Measurements from ENCODE around the gene TOR1B. TPM values are rescaled to one million over a fixed set of nuclear protein-coding genes. Genes with fewer than 3 reads are reported as not detected.

Gene TOR1B
- polyA plus RNA-seq, 1 of the 3 experiments (the other 2 are of a cell fraction), result 37.4 TPM

DNA sequence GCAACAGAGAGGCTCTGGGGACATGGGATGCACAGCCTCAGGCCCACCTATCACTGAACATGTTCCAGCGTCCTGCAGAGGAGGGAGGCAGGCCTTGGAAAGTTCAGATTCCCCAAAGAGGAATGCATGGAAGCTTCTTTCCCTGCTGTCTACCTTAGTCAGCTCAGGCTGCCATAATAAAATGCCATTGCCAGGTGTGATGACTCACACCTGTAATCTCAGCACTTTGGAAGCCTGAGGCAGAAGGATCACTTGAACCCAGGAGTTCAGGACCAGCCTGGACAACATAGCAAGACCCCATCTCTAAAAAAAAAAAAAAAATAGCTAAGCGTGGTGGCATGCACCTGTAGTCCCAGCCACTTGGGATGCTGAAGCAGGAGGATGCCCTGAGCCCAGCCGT, 24.5 kb upstream of the TOR1B start:
- ChIA-PET CTCF (interaction anchor here (2.8 to 19.6 kb wide), 2 partner anchors 11 to 38 kb away, joined by 13 to 356 read pairs; no protein-coding TSS in a partner anchor), POLR2A (no interaction called here)
- H3K9me2 ChIP-seq, result no peaks in the 10 kb centered on the region
- no peaks in the 10 kb centered on the region for H3K79me2 ChIP-seq (ENCODE audit: insufficient read depth)
- H2AFZ ChIP-seq (ENCODE audit: low read depth), result no peak overlapping the region
- DNase-seq, result no peak
- H3K9ac ChIP-seq, result no peak overlapping the region
- H3F3A ChIP-seq (replicated peaks; ENCODE audit: insufficient read depth), result no peaks in the 10 kb centered on the region
- H3K4me1 ChIP-seq (ENCODE audit: control insufficient read depth in 1 of 2, insufficient read depth in 2 of 2, low read depth in 1 of 2, low read length in 1 of 2), result peaks cover 4 to 6% of the 10 kb centered on the region in 2 experiments; a peak in 1 of 4 replicates
- H3K4me3 ChIP-seq (ENCODE audit: low read depth in 2 of 2, low read length in 1 of 2), result no peak overlapping the region
- H4K20me1 ChIP-seq (ENCODE audit: insufficient read depth), result no peaks in the 10 kb centered on the region
- no peak overlapping the region for H3K27ac ChIP-seq (ENCODE audit: low read depth in 2 of 2, low read length in 1 of 2)
- 78% methylated on average over 3 of the region's 3 CpGs for WGBS (ENCODE audit: low lambda C conversion rate)
- H3K9me3 ChIP-seq, result no peaks in the 10 kb centered on the region
- H3K4me2 ChIP-seq, result no peak overlapping the region
- TF ChIP-seq RAD21 (IDR thresholded peaks at IDR 0.05; ENCODE audit: low read length) (no peak), SMC3 (IDR thresholded peaks at IDR 0.05; ENCODE audit: low read depth, low read length) (no peak), GATA2 (CRISPR knock-in tag; IDR thresholded peaks at IDR 0.05) (no peak), GABPA (IDR thresholded peaks at IDR 0.05; ENCODE audit: low read depth) (no peak), FOSL2 (IDR thresholded peaks at IDR 0.05; ENCODE audit: borderline replicate concordance, low read depth) (no peak), TCF12 (IDR thresholded peaks at IDR 0.05) (no peak), NFIC (IDR thresholded peaks at IDR 0.05; ENCODE audit: borderline replicate concordance) (no peak)
- TF ChIP-seq, protein P1, sequence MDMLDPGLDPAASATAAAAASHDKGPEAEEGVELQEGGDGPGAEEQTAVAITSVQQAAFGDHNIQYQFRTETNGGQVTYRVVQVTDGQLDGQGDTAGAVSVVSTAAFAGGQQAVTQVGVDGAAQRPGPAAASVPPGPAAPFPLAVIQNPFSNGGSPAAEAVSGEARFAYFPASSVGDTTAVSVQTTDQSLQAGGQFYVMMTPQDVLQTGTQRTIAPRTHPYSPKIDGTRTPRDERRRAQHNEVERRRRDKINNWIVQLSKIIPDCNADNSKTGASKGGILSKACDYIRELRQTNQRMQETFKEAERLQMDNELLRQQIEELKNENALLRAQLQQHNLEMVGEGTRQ (IDR thresholded peaks at IDR 0.05; ENCODE audit: borderline replicate concordance, low read depth, low read length), result no peak
- no peaks in the 10 kb centered on the region for H3K27me3 ChIP-seq (ENCODE audit: insufficient read depth)
- no peaks in the 10 kb centered on the region for H3K36me3 ChIP-seq (replicated peaks in 1 of 2; ENCODE audit: control insufficient read depth in 1 of 2, insufficient read depth in 2 of 2, low read length in 1 of 2)

DNA sequence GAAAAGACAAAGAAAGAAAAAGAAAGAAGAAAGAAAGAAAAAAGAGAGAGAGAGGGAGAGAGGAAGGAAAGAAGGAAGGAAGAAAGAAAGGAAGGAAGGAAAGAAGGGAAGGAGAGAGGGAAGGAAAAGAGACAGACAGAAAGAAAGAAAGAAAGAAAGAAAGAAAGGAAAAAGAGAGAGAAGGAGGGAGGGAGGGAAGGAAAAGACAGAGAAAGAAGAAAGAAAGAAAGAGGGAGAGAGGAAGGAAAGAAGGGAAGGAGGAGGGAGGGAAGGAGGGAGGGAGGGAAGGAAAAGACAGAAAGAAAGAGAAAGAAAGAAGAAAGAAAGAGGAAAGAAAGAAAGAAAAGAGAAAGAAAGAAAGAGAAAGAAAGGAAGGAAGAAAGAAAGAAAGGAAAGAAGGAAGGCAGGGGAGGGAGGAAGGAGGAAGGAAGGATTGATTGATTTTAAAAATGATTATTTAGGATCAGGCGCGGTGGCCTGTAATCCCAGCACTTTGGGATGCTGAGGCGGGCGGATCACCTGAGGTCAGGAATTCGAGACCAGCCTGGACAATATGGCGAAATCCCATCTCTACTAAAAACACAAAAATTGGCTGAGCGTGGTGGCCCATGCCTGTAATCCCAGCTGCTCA, 23.3 kb upstream of the TOR1B start:
- H3K79me2 ChIP-seq (ENCODE audit: insufficient read depth), result no peaks in the 10 kb centered on the region
- CTCF ChIA-PET, result interaction anchor here (8.7 to 19.6 kb wide), 3 partner anchors 40 to 137 kb away, joined by 81 to 356 read pairs (median 88); partner anchors contain the start of gene ASB6
- H3K27me3 ChIP-seq (ENCODE audit: insufficient read depth), result no peaks in the 10 kb centered on the region
- no peak overlapping the region for H3K9ac ChIP-seq
- H3K9me2 ChIP-seq, result no peaks in the 10 kb centered on the region
- no peak overlapping the region for H2AFZ ChIP-seq (ENCODE audit: low read depth)
- TF ChIP-seq RFX5 (IDR thresholded peaks at IDR 0.05; ENCODE audit: low read length) (no peak), MEF2A (IDR thresholded peaks at IDR 0.05; ENCODE audit: borderline replicate concordance, low read depth) (no peak)
- TF ChIP-seq, protein P2, sequence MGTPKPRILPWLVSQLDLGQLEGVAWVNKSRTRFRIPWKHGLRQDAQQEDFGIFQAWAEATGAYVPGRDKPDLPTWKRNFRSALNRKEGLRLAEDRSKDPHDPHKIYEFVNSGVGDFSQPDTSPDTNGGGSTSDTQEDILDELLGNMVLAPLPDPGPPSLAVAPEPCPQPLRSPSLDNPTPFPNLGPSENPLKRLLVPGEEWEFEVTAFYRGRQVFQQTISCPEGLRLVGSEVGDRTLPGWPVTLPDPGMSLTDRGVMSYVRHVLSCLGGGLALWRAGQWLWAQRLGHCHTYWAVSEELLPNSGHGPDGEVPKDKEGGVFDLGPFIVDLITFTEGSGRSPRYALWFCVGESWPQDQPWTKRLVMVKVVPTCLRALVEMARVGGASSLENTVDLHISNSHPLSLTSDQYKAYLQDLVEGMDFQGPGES (IDR thresholded peaks at IDR 0.05; ENCODE audit: low read depth, low read length), result no peak
- POLR2A ChIA-PET, result no interaction called here
- DNase-seq, result no peak
- no peaks in the 10 kb centered on the region for H3K36me3 ChIP-seq (replicated peaks in 1 of 2; ENCODE audit: control insufficient read depth in 1 of 2, insufficient read depth in 2 of 2, low read length in 1 of 2)
- H3K4me3 ChIP-seq (ENCODE audit: low read depth in 2 of 2, low read length in 1 of 2), result no peak overlapping the region
- WGBS (ENCODE audit: low lambda C conversion rate), result 93% methylated on average over 7 of the region's 7 CpGs
- H4K20me1 ChIP-seq (ENCODE audit: insufficient read depth), result no peaks in the 10 kb centered on the region
- no peak overlapping the region for H3K27ac ChIP-seq (ENCODE audit: low read depth in 2 of 2, low read length in 1 of 2)
- no peak overlapping the region for H3K4me2 ChIP-seq
- peaks cover 4 to 6% of the 10 kb centered on the region in 2 experiments; a peak in 1 of 4 replicates for H3K4me1 ChIP-seq (ENCODE audit: control insufficient read depth in 1 of 2, insufficient read depth in 2 of 2, low read depth in 1 of 2, low read length in 1 of 2)
- no peaks in the 10 kb centered on the region for H3F3A ChIP-seq (replicated peaks; ENCODE audit: insufficient read depth)
- H3K9me3 ChIP-seq, result no peaks in the 10 kb centered on the region
